H1 (cell line): ENCODE results near the gene LAMB1. TPM values are rescaled to one million over a fixed set of nuclear protein-coding genes. Genes with fewer than 3 reads are reported as not detected.
A peak's percentile ranks its signal among the peaks of the same experiment; 100 is the strongest.

Source experiments
- CTCF ChIA-PET: fragments of 300-600 bp; sonication (Branson Sonifier 250); formaldehyde crosslinking; loops from one replicate; lab custom pipeline; 2021; ENCODE audit not compliant: partially characterized antibody; lab: Charles Lee
- POLR2A ChIA-PET: fragments of 300-600 bp; sonication (Branson Sonifier 250); formaldehyde crosslinking; loops from one replicate; lab custom pipeline; 2021; ENCODE audit warnings: inconsistent platforms; ENCODE audit not compliant: partially characterized antibody; lab: Charles Lee
- DNase-seq, 2 experiments: peaks; one replicate each; pipeline versions ENCODE4 v3.0.0 to v3.0.0-alpha.2; 2010 to 2022; ENCODE audit warnings: low spot score in 2 of 2, low read depth in 1 of 2, mixed read lengths in 1 of 2
- FAIRE-seq: peaks from 2 replicates; lab custom pipeline; 2011; peaks lifted over from hg19 to GRCh38; lab: Jason Lieb, UNC
- H2AFZ ChIP-seq: 2 replicates; pipeline ENCODE4 v1.8.1; 2012; ENCODE audit warnings: low read length, inconsistent platforms
- H2AK5ac ChIP-seq: 2 replicates; pipeline ENCODE4 v1.6.1; 2013; ENCODE audit warnings: low read depth, low read length
- H2BK120ac ChIP-seq: replicated peaks from 2 replicates; pipeline ENCODE3; 2013; ENCODE audit warnings: low read depth, low read length, inconsistent platforms
- H2BK12ac ChIP-seq: 2 replicates; pipeline ENCODE4 v1.6.1; 2013; ENCODE audit warnings: low read depth, low read length
- H2BK15ac ChIP-seq: 2 replicates; pipeline ENCODE4 v1.6.1; 2013; ENCODE audit warnings: low read length
- H2BK20ac ChIP-seq: 2 replicates; pipeline ENCODE4 v1.6.1; 2013; ENCODE audit warnings: low read length
- H2BK5ac ChIP-seq: 2 replicates; pipeline ENCODE4 v1.6.1; 2013; ENCODE audit warnings: low read depth, low read length
- H3K14ac ChIP-seq: 2 replicates; pipeline ENCODE4 v1.6.1; 2013; ENCODE audit warnings: inconsistent platforms; ENCODE audit not compliant: insufficient read length
- H3K18ac ChIP-seq: 2 replicates; pipeline ENCODE4 v1.6.1; 2013; ENCODE audit warnings: low read length; ENCODE audit errors: extremely low read depth
- H3K23ac ChIP-seq: 2 replicates; pipeline ENCODE4 v1.6.1; 2013; ENCODE audit warnings: inconsistent platforms; ENCODE audit not compliant: insufficient read length
- H3K23me2 ChIP-seq: 2 replicates; pipeline ENCODE4 v1.6.1; 2013; ENCODE audit warnings: low read depth, low read length
- H3K27ac ChIP-seq: 2 replicates; pipeline ENCODE4 v1.6.1; 2011; ENCODE audit warnings: low read depth, low read length, inconsistent platforms
- H3K27me3 ChIP-seq, 4 experiments: replicated peaks in 1 of 4; 1 replicate in 1 of 4; 2 replicates in 3 of 4; pipeline versions ENCODE4 v1.6.1 to v1.8.1; 2011 to 2013; ENCODE audit warnings: low read length in 3 of 4, mild to moderate bottlenecking in 3 of 4, inconsistent platforms in 2 of 4, mixed read lengths in 2 of 4, moderate library complexity in 1 of 4; ENCODE audit not compliant: control insufficient read depth in 3 of 4, insufficient read depth in 3 of 4; ENCODE audit errors: extremely low read depth in 1 of 4
- H3K36me3 ChIP-seq, 4 experiments: 2 replicates each; pipeline versions ENCODE4 v1.6.1 to v1.8.1; 2011 to 2013; ENCODE audit warnings: mild to moderate bottlenecking in 4 of 4, low read length in 3 of 4, moderate library complexity in 2 of 4, control low read depth in 1 of 4, inconsistent platforms in 1 of 4; ENCODE audit not compliant: insufficient read depth in 4 of 4, control insufficient read depth in 2 of 4
- H3K4ac ChIP-seq: replicated peaks from 2 replicates; pipeline ENCODE3; 2013; ENCODE audit warnings: low read length, low read depth, mixed read lengths, inconsistent platforms; ENCODE audit not compliant: insufficient read length
- H3K4me1 ChIP-seq, 4 experiments: replicated peaks in 1 of 4; 1 replicate in 1 of 4; 2 replicates in 3 of 4; pipeline versions ENCODE4 v1.6.1 to v1.8.1; 2011 to 2013; ENCODE audit warnings: low read length in 3 of 4, inconsistent platforms in 2 of 4, mixed read lengths in 1 of 4; ENCODE audit not compliant: insufficient read depth in 4 of 4, control insufficient read depth in 3 of 4
- H3K4me2 ChIP-seq, 2 experiments: 2 replicates each; pipeline versions ENCODE4 v1.6.1 to v1.8.1; 2011 to 2013; ENCODE audit warnings: low read depth in 2 of 2, low read length in 2 of 2, control low read depth in 1 of 2, inconsistent platforms in 1 of 2, mild to moderate bottlenecking in 1 of 2; ENCODE audit not compliant: insufficient read depth in 1 of 2
- H3K4me3 ChIP-seq, 4 experiments: fragments of 200-600, 300-600 bp in 1 of 4; sonication (generic), shearing (Covaris generic), sonication (Bioruptor Twin) in 1 of 4; 2 replicates each; pipeline versions ENCODE4 v1.5.1 to v1.8.1; 2011 to 2016; ENCODE audit warnings: low read length in 4 of 4, low read depth in 3 of 4, control low read depth in 2 of 4, inconsistent platforms in 2 of 4, mild to moderate bottlenecking in 2 of 4, mixed read lengths in 1 of 4, moderate library complexity in 1 of 4; ENCODE audit not compliant: insufficient read depth in 2 of 4; ENCODE audit errors: extremely low read depth in 1 of 4
- H3K56ac ChIP-seq: replicated peaks from 2 replicates; pipeline ENCODE3; 2013; ENCODE audit warnings: low read depth, mild to moderate bottlenecking, mixed read lengths, low read length, inconsistent platforms; ENCODE audit not compliant: insufficient read length
- H3K79me1 ChIP-seq: 2 replicates; pipeline ENCODE4 v1.6.1; 2013; ENCODE audit warnings: low read depth, low read length, control low read depth
- H3K79me2 ChIP-seq, 2 experiments: 2 replicates each; pipeline versions ENCODE4 v1.6.1 to v1.8.1; 2012 to 2013; ENCODE audit warnings: low read length in 2 of 2, mild to moderate bottlenecking in 2 of 2, inconsistent platforms in 1 of 2; ENCODE audit not compliant: insufficient read depth in 2 of 2, control insufficient read depth in 1 of 2
- H3K9ac ChIP-seq, 4 experiments: replicated peaks in 1 of 4; 1 replicate in 1 of 4; 2 replicates in 3 of 4; pipeline versions ENCODE4 v1.6.1 to v1.8.1; 2011 to 2013; ENCODE audit warnings: low read depth in 3 of 4, low read length in 3 of 4, control low read depth in 2 of 4, mild to moderate bottlenecking in 2 of 4, moderate library complexity in 2 of 4, inconsistent platforms in 1 of 4; ENCODE audit errors: extremely low read depth in 1 of 4
- H3K9me3 ChIP-seq, 2 experiments: 2 replicates each; pipeline versions ENCODE4 v1.6.1 to v1.8.1; 2012 to 2013; ENCODE audit warnings: mild to moderate bottlenecking in 2 of 2, moderate library complexity in 2 of 2, control low read depth in 1 of 2, inconsistent platforms in 1 of 2, low read depth in 1 of 2, low read length in 1 of 2, mixed read lengths in 1 of 2; ENCODE audit not compliant: insufficient read depth in 2 of 2
- H4K20me1 ChIP-seq, 2 experiments: replicated peaks in 1 of 2; 2 replicates each; pipeline versions ENCODE3 to v1.8.1; 2011 to 2013; ENCODE audit warnings: inconsistent platforms in 2 of 2, low read length in 2 of 2, mild to moderate bottlenecking in 1 of 2; ENCODE audit not compliant: insufficient read depth in 2 of 2, control insufficient read depth in 1 of 2
- H4K5ac ChIP-seq: 2 replicates; pipeline ENCODE4 v1.6.1; 2013; ENCODE audit warnings: low read length, low read depth, mixed read lengths, inconsistent platforms; ENCODE audit not compliant: insufficient read length
- H4K8ac ChIP-seq: 2 replicates; pipeline ENCODE4 v1.8.0; 2013; ENCODE audit warnings: mild to moderate bottlenecking, moderate library complexity, low read length, inconsistent platforms; ENCODE audit not compliant: insufficient read depth; ENCODE audit errors: extremely low read depth
- H4K91ac ChIP-seq: replicated peaks from 2 replicates; pipeline ENCODE3; 2013; ENCODE audit warnings: low read length, mixed read lengths, inconsistent platforms; ENCODE audit not compliant: insufficient read length
- BACH1 ChIP-seq: IDR thresholded peaks from 2 replicates; pipeline ENCODE4 v1.6.1; 2012; ENCODE audit warnings: low read length, improper control_type of control experiment
- JUND ChIP-seq: IDR thresholded peaks from 2 replicates; pipeline ENCODE4 v1.6.1; 2011; ENCODE audit warnings: mild to moderate bottlenecking, improper control_type of control experiment, low read length
- KDM4A ChIP-seq: IDR thresholded peaks from one replicate; pipeline ENCODE4 v1.7.1; 2012; ENCODE audit warnings: low read depth, mild to moderate bottlenecking, moderate library complexity, low read length, inconsistent platforms; ENCODE audit not compliant: severe bottlenecking
- RNF2 ChIP-seq: fragments of 200-900, 300-1000 bp; sonication (generic); IDR thresholded peaks from 2 replicates; pipeline ENCODE4 v1.7.1; 2016; ENCODE audit warnings: borderline replicate concordance, low read depth, mild to moderate bottlenecking, antibody characterized with exemption, low read length; ENCODE audit not compliant: poor library complexity, severe bottlenecking; ENCODE audit errors: missing control alignments
- SAP30 ChIP-seq: fragments of 300-600 bp; sonication (generic); IDR thresholded peaks from 2 replicates; pipeline ENCODE4 v1.7.1; 2012; ENCODE audit warnings: low read length, moderate library complexity, mild to moderate bottlenecking, inconsistent platforms; ENCODE audit not compliant: insufficient read depth, insufficient replicate concordance
- SUZ12 ChIP-seq: fragments of 200-600 bp; sonication (generic); IDR thresholded peaks from 2 replicates; pipeline ENCODE4 v1.6.1; 2012; ENCODE audit warnings: mild to moderate bottlenecking, inconsistent platforms, low read length, moderate library complexity, mixed read lengths
- TEAD4 ChIP-seq: IDR thresholded peaks from 2 replicates; pipeline ENCODE4 v1.6.1; 2012; ENCODE audit warnings: low read depth, low read length, inconsistent platforms, mixed read lengths
- WGBS, 2 experiments: shearing (Covaris generic) in 1 of 2; methylation state at CpG; one replicate each; pipeline versions ENCODE4 v1.1.6 to v1.1.7; 2013 to 2015; ENCODE audit warnings: low lambda C conversion rate in 2 of 2, mixed read lengths in 2 of 2, inconsistent platforms in 1 of 2, low coverage in 1 of 2, missing lambda C conversion rate in 1 of 2; ENCODE audit not compliant: insufficient replicate concordance in 2 of 2, insufficient coverage in 1 of 2, insufficient read length in 1 of 2; ENCODE audit errors: extremely low coverage in 1 of 2, missing lambda C conversion rate in 1 of 2; 5-methylcytosine and 5-hydroxymethylcytosine counted together
- polyA plus RNA-seq, 7 experiments: library from polyadenylated mRNA; depleted of rRNA in 3 of 7; stranded (reverse) in 5 of 7; unstranded in 2 of 7; fragments of >200 nt in 5 of 7; fragments of 200-250 nt in 2 of 7; gene quantifications; 1 replicate in 5 of 7; 2 replicates in 1 of 7; 4 replicates in 1 of 7; pipeline versions ENCODE4 v1.2.1 to v1.2.3, GENCODE V29; 2011 to 2013; ENCODE audit warnings: missing spikeins in 2 of 7, mixed read lengths in 2 of 7
- total RNA-seq: library from RNA; stranded (reverse); fragmentation: NEBNext Ultra II Directional; extraction: Animal tissue kit (Norgen Biotek cat#: 25700); gene quantifications from 2 replicates; pipeline ENCODE4 v1.2.1, GENCODE V29; 2021
- TF ChIP-seq, protein P1 (sequence below): IDR thresholded peaks from 2 replicates; pipeline ENCODE4 v1.6.1; 2012; ENCODE audit warnings: inconsistent platforms

Gene LAMB1
- total and polyA plus RNA-seq, 2 of the 8 experiments (the other 6 are each of a cell fraction or from before 2014, with no cell fraction given) = 31.9 to 38.5 TPM

- Histone ChIP-seq H3K79me2 (no peaks in the 10 kb centered on the region), H2BK15ac (peak overlapping the region; percentile 72; the same call in 1 of the 2 replicates), H3K23me2 (peaks cover 23% of the 10 kb centered on the region), H3K23ac (no peak overlapping the region), H4K91ac (peak overlapping the region; percentile 28), H3K9ac (peak overlapping the region in 1 of 4 experiments; percentile 23; a peak in 3 of 7 replicates), H3K14ac (no peak overlapping the region), H3K4ac (peak overlapping the region; percentile 76), H3K4me2 (peak overlapping the region; percentile 91 to 98), H3K4me1 (peaks cover 7 to 21% (median 11%) of the 10 kb centered on the region in 4 experiments), H3K18ac (peak overlapping the region; percentile 90), H3K27me3 (peaks cover 34 to 67% (median 61%) of the 10 kb centered on the region in 4 experiments), H2AFZ (peak overlapping the region; percentile 26; the same call in 1 of the 2 replicates), H3K9me3 (no peaks in the 10 kb centered on the region; a peak in 1 of 4 replicates), H4K20me1 (peaks cover 3% of the 10 kb centered on the region in 2 experiments), H3K4me3 (peak overlapping the region; percentile 40 to 92 (median 69)), H2BK12ac (peak overlapping the region; percentile 87; the same call in 1 of the 2 replicates), H2AK5ac (peak overlapping the region; percentile 41; the same call in 1 of the 2 replicates), H2BK20ac (no peak overlapping the region), H3K79me1 (no peaks in the 10 kb centered on the region), H3K36me3 (peaks cover 0 to 10% (median 1%) of the 10 kb centered on the region in 4 experiments; a peak in 3 of 8 replicates), H4K5ac (no peak overlapping the region), H3K56ac (peak overlapping the region; percentile 17), H4K8ac (peak overlapping the region; percentile 82), H3K27ac (no peak overlapping the region), H2BK120ac (no peak overlapping the region), H2BK5ac (no peak overlapping the region)
- 3% methylated on average over 64 of the region's 75 CpGs; no CpG with 5 or more reads in 1 of the 2 experiments for WGBS, 2 experiments
- DNase-seq = peak in 1 of 2 experiments; percentile 76
- CTCF ChIA-PET = interaction anchor here (0.6 to 2.9 kb wide), 19 partner anchors 9 to 146 kb away, joined by 3 to 21 read pairs (median 4); no protein-coding TSS in a partner anchor
- FAIRE-seq = no peak
- POLR2A ChIA-PET = interaction anchor here (0.9 to 2.8 kb wide), 6 partner anchors 15 to 455 kb away, joined by 3 to 18 read pairs (median 4); partner anchors contain the start of gene NRCAM
- TF ChIP-seq, protein P1, sequence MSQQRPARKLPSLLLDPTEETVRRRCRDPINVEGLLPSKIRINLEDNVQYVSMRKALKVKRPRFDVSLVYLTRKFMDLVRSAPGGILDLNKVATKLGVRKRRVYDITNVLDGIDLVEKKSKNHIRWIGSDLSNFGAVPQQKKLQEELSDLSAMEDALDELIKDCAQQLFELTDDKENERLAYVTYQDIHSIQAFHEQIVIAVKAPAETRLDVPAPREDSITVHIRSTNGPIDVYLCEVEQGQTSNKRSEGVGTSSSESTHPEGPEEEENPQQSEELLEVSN = peak; percentile 63; the same call in 1 of the 2 replicates
- TF ChIP-seq SAP30 = no peak
- no peak for TF ChIP-seq JUND
- peak; percentile 42 for TF ChIP-seq RNF2
- TF ChIP-seq KDM4A = peak; percentile 77
- no peak for TF ChIP-seq TEAD4
- TF ChIP-seq BACH1 = 0 out of 2 replicates have a peak, but pooled peaks have one; percentile 21
- TF ChIP-seq SUZ12 = peak; percentile 78
Observed at GRCh38 chr7:108001764-108002725, 916 bp downstream of the LAMB1 start.
